Cortex of kidney (tissue), 1 donor: Measurements from ENCODE around the gene CSNK2A2.

Experiments
- DNase-seq: peaks from one replicate; lab custom pipeline; 2025; lab: John Stamatoyannopoulos, UW

CSNK2A2 gene

DNA sequence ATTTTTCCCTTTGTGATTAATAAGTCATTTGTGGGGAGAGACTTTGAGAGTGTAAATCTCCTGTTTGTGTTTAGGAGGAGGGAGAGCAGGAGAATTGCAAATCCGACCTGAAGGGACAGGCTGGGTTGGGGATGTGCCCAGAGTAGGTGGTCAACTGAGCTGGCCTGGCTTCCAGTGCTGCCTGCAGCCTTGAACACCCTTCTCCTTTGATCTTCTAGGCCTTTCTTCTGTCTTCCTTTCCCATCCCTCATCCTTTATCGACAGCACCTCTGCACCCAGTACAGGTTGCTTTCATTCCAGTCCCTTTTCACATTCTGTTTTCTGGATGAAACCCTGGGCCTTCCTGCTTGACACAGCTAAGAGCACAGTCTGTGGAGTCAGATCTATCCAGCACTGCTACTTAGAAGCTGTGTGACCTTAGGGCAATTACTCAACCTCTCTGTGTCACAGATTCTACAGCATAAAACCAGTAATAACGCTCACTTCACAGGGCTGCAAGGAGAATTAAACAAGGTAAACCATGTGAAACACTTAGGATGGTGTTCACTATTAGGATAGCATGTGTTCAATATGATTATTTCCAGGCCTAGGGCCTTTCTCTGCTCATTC lies 1.0 kb upstream of the CSNK2A2 start:
- no peak for DNase-seq

DNA sequence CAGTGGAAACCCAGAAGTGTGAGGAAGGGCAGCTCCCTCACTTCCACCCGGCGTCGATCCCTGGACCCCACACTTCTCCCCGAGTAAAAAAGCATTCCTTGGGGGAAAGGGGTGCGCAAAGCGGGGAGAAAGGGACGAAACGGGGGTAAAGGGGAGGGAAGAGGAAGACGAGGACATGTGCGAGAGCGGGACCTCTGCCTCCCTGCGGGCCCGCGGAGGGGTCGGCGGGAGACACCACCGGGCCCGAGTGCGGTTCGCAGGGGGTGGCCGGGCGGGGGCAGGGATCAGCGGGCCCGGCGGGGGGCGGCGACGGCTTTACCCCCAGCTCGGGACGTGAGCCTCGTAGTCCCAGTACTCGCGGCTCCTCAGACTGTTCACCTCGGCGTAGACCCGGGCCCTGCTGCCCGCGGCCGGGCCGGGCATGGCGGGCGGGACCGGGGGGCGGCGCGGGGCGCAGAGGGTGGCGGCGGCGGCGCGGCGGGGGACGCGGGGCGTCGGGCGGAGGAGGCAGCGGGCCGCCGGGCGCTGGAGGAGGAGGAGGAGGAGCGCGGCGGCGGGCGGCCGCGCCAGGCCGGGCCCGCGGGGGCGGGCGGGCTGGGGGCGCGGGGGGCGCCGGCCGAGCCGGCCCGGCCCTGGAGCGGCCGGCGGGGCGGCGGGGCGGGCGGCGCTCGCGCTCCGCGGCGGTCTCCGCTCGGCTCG lies 443 bp downstream of the CSNK2A2 start:
- DNase-seq = no peak

DNA sequence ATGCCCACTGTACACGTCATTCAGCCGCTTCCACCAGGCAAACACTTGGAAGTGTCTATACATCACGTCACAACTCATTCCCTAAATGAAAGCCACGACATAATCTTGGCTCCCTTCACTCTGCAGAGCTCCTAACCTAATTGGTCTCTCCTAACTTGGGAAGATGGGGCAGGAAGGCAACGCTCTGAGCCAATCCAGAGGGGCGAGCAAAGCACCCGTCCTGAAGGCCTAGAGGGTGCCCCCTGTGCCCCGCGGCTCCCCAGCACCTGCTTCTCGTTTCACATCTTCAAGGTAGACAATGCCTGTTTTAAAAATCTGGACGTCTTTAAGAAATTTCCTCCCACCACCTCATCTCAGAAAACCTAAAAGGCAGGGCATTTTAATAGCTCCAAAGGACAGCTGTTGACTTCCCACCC lies 1.0 kb downstream of the CSNK2A2 start:
- no peak for DNase-seq

DNA sequence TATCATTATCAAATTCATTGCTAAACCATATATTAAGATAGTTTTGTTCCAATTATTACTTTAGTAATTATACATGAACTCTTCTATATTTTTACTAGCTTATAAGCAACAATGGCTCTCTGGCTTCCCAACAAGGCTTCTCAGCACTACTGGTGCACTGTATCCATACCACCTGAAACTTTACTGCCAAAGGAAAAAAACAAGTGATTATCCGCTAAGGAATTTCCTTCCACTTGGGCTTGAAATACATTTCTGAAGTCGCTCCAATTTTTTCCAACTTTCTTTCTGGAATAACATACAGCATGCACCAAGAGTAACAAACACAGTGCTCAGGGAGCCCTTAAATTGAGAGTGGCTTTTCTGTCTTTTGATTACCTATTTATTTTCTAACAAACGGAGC lies 2.1 kb downstream of the CSNK2A2 start:
- DNase-seq = no peak

DNA sequence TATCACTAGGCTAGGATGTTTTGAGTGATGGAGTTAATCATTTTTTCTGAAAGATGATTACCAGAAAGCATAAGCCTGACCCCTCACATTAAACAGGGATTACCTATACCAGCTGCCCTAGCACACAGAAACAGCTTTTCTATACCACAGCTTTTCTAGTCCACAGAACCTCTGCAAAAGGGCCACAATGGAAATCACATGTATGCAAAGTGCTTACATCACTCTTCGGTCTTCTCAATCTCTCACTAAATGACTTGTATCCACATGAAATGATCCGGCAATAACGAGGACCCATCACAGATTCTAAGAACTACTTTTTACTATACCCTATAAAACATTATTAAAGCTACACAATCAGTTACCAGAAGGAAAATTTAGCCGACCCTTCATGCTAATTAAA lies 2.6 kb downstream of the CSNK2A2 start:
- DNase-seq = no peak

DNA sequence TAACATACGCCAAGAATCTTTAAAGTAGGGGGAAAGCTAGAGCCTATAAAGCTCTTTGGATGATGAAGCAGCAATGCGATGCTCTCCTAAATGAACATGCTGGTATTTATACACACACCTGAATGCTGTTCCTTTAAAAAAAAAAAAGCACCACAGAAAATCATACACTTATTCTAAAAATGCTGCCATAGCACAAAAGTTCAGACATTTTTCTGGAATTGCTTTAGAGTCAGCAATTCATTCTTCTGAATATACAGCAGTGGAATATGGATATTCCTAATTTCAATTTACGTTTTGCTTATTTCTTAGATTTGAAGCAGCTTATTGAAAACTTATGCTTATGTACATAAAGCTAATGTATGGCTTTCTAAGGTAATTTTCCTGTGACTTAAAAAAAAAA lies 3.1 kb downstream of the CSNK2A2 start:
- no peak for DNase-seq

DNA sequence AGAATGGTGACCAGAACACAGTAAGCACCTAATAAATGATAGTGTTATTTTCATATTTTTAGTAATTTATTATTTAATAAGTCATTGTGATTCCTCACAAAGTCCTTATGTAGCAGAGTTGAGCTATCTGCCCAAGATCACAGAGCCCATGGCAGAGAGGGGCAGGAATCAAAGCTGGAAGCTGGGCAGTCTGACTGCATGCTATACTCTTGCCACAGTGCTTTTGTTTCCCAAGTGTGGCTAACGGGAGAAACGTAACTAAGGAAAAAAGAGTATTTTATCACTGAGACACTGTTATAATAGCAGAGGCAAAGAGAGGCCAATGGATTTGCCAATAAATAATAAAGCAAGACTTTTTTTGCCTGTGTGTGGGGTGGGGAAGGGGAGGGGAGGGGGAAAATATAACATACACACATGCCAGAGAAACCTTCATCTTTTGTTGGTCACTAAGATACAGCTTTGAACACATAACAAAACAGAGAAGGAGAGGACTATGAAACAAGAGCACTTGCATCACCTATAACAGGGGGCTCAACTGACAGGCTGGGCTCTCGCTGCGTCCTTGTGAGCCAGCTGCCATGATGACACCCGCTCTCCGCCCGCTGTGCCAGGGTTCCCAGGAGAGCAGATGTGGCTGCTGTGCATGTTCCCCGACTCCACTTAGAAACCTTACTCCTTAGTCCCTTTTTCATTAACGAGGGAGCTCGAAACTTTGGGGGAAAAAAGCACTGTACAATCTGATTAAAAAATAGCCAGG lies 10.1 kb downstream of the CSNK2A2 start:
- DNase-seq = no peak

DNA sequence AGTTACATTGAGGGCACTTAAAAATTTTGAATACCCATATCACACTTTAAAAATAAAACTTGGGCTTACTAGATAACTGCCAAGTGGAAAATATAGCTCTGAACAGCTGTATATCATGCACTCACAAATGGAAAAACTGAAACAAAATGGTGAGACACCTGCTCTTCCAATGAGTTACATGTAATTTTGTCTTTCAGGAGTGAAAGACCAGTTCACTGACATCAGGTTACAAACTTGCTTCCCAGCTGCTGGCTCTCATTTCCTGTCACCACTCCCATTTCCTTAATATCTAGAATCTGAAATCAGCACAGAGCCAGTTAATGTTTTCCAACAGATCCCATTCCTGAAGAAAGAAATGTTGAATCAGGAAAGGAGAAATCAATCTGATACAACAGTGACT lies 10.8 kb downstream of the CSNK2A2 start:
- no peak for DNase-seq

DNA sequence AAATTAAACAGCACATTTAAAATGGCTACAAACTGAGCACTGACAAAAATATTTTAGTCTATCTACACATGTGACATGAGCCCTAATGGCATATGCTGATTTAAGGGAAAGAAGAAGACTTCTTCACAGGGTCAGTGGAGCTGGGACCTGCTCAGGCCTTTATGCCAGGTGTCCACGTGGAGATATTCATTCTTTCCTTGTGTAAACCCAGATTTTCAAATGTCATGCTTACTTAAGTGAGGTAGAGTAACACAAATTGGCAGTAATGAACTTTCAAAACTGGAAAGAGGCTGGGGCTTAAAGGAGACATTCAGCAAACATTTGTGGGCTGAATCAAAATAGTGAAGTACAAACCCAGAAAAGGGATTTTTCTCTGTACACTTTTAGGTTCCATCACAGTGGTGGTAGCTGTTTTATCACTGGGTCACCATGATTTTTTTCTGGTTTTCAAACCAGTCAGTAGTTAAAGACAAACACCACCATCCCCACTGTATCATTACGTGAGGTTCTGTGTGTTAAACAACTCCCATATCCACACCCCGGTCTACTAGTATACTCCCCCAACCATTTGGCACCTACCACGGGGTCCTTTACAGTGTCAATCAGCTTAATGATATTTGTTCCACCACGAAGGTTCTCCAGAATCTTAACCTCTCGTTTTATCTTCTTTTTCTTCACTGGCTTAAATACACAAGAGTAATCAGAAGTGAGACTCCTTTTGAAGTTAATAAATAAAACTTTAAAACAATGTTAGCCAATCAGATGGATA lies 11.5 kb downstream of the CSNK2A2 start:
- DNase-seq = no peak

DNA sequence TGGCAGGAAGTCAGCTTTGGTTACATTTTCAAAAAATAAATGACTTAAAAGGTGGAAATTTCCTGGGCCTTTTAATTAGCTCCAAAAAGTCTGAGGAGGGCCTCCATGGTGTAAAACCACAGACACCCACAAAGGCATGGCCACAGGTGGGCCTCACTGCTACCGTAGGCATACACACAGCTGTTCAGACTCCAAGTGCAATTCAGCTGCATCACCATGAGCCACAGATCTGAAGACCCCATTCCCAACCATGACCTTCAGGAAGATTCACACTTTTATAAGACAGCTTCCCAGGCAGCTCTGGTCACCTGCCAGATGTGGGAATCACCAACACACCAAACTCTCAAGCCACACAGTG lies 20.6 kb downstream of the CSNK2A2 start:
- DNase-seq = no peak

DNA sequence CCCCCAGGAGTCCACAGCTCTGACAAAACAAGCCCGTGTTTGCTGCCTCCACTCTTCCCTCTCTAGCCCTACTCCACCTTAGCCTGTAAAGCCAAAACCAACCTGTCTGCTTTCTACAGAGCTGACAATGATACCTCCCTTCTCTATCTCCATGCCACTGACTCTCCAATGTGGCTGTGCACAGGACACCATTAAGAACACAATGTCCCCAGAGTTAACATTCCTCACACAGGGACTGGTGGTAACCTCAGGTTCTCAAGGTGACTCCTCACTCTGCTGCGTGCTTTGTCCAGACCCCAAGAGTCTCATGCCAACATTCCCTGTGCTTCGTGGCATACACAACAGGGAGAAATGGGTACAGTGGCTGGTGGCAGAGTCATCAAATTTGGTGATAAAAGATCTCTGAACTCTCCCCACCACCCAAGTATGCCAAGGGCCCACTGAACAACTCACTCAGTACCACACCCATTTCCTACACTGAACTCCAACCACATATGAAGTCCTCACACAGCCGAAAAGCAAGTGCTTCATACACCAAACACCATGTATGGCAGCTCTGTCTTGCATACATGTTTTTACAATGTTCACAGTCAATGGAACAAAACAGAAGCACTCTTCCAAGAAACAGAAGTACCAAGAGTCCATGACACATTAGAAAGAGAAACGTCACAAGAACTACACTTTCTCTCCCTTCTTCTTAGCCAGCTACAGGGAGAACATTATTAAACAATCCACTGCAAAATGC lies 21.1 kb downstream of the CSNK2A2 start:
- no peak for DNase-seq

DNA sequence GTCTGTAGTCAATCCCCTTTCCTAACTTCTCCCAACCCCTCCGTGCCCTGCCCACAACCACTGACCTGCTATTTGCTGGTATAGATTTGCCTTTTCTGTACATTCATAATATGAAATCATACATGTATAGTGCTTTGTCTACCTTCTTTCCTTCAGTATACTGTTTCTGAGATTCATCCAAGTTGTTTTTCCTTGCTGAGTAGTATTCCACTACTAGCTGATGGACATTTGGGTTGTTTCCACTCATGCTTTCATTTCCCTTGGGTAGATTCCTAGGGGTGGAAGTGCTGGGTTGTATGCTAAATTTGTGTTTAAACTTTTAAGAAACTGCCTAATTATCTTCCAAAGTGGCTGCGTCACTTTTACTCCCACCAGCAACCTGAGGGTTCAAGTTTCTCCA lies 27.7 kb downstream of the CSNK2A2 start:
- no peak for DNase-seq

DNA sequence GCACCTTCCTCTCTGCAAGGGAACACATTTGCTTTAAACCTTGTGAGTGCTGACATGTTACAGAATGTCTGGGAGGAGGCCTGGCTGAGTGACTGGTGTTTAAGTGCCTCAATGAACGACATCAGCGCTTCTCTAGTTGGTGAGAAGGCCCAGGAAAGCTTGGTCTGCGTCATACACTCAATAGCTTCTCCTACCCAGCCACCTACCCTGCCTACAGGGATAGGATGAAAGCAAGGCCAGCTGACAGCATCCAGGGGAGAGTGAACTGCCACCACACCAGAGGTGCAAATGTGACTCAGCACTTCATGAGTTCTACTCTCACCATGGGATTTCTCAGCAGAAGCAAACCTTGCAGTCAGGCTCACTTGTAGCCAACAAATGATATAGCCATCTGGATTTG lies 37.1 kb downstream of the CSNK2A2 start:
- DNase-seq = no peak

DNA sequence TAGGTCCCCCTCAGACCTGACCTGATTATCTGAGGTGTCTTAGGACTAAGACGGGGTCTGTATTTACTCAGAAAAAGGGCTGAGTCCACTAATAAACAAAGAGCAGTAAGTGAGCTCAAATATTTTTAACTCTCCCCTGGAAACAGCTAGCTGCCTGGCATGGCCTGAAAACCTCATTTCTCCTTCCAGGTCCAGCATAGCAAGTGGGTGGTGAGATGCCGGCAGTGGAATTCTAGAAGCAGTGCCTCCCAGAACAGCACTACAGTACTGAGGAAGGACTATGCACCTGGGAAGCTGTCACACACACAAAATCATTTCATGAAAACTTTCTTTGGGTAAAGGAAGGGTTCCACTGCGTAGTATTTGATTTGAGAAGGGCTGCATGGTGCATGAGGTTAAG lies 39.2 kb downstream of the CSNK2A2 start:
- no peak for DNase-seq

DNA sequence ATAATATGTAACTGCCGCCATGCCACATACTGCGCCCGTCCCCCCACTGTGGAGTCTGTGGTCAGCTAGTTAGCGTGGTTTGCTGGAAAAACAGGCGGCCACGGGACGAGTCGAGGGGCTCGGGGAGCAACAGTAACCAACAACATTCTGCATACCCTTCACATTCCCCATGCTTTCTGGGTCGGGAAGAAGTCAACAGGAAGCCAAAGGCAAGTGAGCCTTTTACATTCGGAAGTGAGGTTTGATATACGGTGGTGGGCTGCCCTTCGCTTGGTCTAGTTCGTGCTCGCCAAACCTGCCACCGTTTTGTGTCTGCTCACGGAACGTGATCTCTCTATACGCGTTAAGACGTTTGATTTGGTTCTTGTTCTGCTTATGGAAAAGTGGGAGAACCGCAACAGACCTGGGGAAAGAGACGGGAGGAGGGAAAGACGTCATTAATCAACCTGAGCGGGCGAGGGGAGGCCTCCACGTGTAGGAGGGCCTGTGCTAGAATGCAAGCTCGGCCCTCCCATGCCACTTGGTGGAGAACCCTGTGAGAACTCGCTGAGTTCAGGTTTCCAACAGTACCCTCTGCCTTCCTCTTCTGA lies 39.9 kb downstream of the CSNK2A2 start:
- no peak for DNase-seq

DNA sequence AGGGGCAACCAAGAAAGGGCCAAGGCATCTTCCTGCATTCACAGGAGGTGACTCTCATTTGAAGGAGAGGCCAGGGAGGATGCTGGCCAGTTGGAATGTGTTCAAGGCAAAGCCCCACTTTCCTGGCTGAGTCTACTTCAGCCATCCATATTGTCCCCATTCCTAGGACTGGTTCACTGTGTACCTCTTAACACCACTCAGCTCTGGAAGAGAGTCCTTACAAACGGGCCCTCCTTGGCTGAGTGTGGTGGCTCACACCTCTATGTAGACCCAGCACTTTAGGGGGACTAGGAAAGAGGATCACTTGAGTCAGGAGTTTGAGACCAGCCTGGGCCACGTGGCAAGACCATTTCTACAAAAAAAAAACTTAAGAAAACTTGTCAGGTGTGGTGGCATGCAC lies 40.7 kb downstream of the CSNK2A2 start:
- no peak for DNase-seq

DNA sequence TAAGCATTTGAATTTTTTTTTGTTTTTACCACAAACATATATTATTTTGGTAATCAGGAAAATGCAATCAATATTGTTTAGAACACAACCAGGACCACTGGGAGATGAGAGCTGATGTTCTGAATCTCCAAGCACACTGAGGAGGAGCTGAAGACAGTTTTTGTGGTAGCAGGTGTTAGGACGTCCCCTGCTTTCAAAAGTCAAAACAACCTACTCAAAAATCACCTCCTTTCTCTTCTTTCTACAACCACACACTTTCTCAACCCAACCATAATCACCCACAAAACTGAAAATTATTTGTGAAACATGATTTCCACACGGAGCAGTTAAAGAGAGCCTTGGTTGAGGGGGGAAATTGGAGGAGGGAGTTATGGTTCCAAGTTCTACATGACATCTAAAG lies 42.1 kb downstream of the CSNK2A2 start:
- DNase-seq = no peak

DNA sequence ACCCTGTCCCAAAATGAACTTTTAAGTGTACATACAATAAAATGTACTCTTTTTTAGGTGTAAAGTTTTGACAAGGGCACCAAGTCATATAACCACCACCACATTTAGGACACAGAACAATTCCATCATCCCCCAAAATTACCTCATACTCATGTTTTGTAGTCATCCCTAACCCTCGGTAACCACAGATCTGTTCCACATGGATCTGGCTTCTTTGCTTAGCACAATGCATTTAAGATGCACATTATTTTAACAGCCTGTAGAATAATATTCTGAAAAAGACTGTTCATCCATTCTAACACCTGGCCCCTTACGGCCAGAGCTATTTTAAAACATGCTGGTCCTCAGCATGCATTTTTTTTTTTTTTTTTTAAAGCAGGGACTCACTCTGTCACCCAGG lies 43.6 kb downstream of the CSNK2A2 start:
- no peak for DNase-seq

DNA sequence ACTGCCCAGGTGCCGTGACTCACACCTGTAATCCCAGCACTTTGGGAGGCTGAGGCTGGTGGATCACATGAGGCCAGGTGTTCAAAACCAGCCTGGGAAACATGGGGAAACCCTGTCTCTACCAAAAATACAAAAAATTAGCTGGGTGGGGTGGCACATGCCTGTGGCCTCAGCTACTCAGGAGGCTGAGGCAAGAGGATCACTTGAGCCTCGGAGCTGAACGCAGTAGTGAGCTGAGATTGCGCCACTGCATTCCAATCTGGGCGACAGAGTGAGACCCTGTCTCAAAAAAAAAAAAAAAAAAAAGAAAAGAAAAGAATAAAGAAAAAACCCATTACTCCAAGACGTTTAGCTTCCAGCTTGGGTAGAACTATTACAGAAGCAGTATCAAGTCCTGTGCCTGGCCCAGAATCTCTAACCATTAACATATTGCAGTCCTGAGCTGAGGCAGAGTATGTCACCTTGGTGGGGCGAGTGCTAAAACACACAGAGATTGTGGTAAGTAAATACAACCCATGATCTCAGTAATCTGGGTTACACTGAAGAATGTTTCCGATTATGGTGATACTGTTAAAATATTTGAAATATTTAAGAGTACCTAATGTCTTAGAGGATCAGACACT lies 45.5 kb downstream of the CSNK2A2 start:
- no peak for DNase-seq

DNA sequence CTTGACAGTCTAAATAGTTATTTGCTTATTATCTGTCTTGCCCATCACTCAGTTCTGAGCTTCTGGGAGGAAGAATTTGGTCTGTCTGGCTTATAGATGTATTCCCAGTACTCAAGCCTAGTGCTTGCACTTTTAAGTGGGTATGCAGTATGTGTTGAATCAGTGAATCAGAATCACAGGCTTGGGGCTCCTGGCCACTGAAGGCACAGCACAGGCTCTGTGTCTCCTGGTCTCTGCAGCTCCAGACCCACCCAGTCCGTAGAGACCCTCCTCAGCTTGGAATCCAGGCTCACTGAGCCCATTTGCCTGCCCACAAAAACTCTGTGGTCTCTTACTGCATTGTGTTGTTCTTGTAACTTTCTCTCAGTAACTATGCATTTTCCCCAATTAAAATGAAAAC lies 49.4 kb downstream of the CSNK2A2 start:
- no peak for DNase-seq

DNA sequence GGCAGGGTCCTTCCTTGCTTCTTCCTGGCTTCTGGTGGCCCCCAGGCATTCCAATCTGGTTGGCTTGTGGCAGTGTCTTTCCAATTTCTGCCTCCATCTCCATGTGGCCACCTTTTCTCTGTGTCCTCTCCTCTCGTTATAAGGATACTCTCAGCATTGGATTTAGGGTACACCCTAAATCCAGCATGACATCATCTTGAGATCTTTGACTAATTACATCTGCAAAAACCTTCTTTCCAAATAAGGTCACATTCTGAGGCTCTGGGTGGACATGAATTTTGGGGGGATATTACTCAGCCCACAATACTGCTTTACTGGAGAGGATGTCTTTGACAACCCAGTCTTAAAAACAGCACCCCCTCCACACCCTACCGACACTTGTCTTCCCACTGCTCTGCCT lies 49.8 kb downstream of the CSNK2A2 start:
- DNase-seq = no peak
